Activated CD8-positive, alpha-beta memory T cell treated with anti-CD3 and anti-CD28 coated beads, Interleukin-2, amount 50 U/mL, for 24 hours (primary cell): ENCODE data around the gene BCL2L14.
A peak's percentile ranks its signal among the peaks of the same experiment; 100 is the strongest.

Experiments used
- DNase-seq: peaks from one replicate; pipeline ENCODE4 v3.0.0-alpha.2; 2020; ENCODE audit errors: extremely low read depth

Gene BCL2L14

GRCh38 chr12:12070674-12071656 is at the start of gene BCL2L14:
Gene BCL2L14 (plus strand): TSS chr12:12070939. CDS start chr12:12079306, 8,367 bp downstream.
- DNase-seq: no peak

- no peak for DNase-seq
Measured at GRCh38 chr12:12022306-12022936, 48.3 kb upstream of the BCL2L14 start.

GRCh38 chr12:12023456-12023855 is 47.3 kb upstream of the BCL2L14 start:
- no peak for DNase-seq

- no peak for DNase-seq
Measured at GRCh38 chr12:12024911-12025682, 45.6 kb upstream of the BCL2L14 start.

- DNase-seq: no peak
Measured at GRCh38 chr12:12025799-12026386, 44.8 kb upstream of the BCL2L14 start.

GRCh38 chr12:12028668-12029402 is 41.9 kb upstream of the BCL2L14 start:
- DNase-seq: no peak

GRCh38 chr12:12029653-12030052 is 41.1 kb upstream of the BCL2L14 start:
- no peak for DNase-seq

- DNase-seq: no peak
Measured at GRCh38 chr12:12032260-12032791, 38.4 kb upstream of the BCL2L14 start.

GRCh38 chr12:12032851-12033797 is 37.6 kb upstream of the BCL2L14 start:
- peak; percentile 36 for DNase-seq

GRCh38 chr12:12033824-12034223 is 36.9 kb upstream of the BCL2L14 start:
- DNase-seq: no peak

GRCh38 chr12:12034344-12034743 is 36.4 kb upstream of the BCL2L14 start:
- DNase-seq: no peak

- DNase-seq: no peak
Measured at GRCh38 chr12:12035229-12035628, 35.5 kb upstream of the BCL2L14 start.

- no peak for DNase-seq
Measured at GRCh38 chr12:12036901-12037300, 33.8 kb upstream of the BCL2L14 start.

GRCh38 chr12:12039897-12040296 is 30.8 kb upstream of the BCL2L14 start:
- no peak for DNase-seq

- DNase-seq: no peak
Measured at GRCh38 chr12:12046401-12046800, 24.3 kb upstream of the BCL2L14 start.

GRCh38 chr12:12047682-12048081 is 23.1 kb upstream of the BCL2L14 start:
- DNase-seq: no peak

GRCh38 chr12:12048266-12048665 is 22.5 kb upstream of the BCL2L14 start:
- DNase-seq: no peak

GRCh38 chr12:12048714-12049113 is 22.0 kb upstream of the BCL2L14 start:
- no peak for DNase-seq

- no peak for DNase-seq
Measured at GRCh38 chr12:12051668-12052067, 19.1 kb upstream of the BCL2L14 start.

- no peak for DNase-seq
Measured at GRCh38 chr12:12054993-12055392, 15.7 kb upstream of the BCL2L14 start.
